GM21360 (cell line): Measurements from ENCODE around the gene FAM20A.

Experiments
- ATAC-seq: cut with Tn5 transposase; IDR thresholded peaks from one replicate; pipeline ENCODE4 v1.9.1; 2021; ENCODE audit warnings: mild to moderate bottlenecking, moderate library complexity; ENCODE audit not compliant: unreplicated experiment

The FAM20A gene

GRCh38 chr17:68567581-68567980, 33.6 kb downstream of the FAM20A start:
- no peak for ATAC-seq

GRCh38 chr17:68567035-68567434, 34.1 kb downstream of the FAM20A start:
- ATAC-seq = no peak

DNA sequence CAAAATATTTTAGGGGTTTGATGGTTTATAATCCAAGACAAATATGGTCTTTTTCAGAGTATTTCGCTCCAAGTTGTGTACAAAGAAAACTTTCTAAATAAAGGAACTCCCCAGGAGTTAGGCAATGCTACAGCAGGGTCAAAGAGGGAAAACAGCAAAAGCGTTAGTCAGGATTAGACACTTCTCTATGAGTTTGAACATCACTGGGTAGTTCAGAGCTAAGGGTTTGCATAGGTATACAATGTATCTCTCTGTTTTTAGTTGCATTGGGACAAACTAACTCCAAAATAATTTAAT, 34.8 kb downstream of the FAM20A start:
- no peak for ATAC-seq

DNA sequence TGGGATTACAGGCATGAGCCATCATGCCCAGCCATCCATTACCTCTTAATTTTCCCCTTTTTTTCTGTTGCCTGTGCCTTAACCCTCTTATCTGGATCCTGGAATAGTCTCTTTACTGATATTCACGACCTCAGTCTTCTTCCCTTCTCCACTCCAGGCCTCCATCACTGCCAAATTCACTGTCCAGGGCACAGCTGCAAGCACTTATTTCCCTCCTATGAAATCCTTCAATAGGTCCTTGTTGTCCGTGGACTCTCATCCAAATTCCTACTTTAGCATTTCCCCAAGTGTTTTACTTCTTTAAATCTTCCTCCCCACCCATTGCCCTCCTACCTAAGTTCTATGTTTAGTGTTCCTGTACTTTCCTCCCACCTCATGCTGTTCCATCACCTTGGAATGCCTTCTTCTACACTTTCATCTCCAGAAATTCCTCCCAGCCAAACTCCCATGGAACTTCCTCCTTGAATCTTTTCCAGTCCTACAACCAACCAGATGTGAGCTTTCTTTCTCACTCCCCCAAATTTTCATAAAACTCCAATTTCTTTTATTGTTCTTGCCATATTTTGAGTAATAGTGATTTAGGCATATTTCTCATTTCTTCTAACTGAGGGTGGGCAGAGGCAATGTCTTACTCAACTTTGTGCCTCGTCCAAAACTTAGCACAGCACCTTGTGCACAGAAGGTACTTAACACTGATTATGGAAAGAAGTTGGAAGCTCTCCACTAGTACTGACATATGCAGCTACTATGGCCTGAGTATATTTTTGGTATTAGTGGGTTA, 35.3 kb downstream of the FAM20A start:
- no peak for ATAC-seq

DNA sequence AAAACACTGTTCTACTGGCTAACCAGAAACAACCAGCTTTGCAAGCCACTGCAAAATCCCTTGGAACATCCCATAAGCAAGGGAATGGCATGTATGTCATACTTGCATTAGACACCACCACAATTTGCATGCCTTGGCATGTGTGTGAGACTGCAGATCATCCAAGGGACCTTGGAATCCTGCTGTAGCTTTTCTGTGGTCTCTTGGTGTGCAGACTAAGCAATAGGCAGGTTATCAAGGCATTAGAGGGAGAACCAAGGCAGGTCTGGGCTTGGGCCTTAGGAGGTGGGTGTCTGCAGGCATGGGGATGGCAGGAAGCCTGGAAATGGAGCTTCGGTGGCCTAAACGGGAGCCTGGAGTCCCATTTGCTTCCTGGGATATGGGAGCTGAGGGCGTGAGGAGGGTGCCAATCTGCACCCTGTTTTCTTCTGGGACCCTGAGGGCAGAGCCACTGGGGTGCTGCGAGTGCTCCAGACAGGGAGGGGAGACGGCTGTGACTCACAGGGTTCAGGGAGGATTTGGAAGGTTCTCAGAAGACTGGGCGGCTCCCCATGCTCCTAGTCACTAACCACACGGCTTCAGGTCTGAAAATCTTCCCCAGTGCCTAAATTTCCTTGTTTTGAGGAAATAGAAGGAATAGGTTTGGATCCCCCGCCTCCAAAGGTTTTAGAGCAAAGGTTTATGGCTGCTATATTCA, 36.6 kb downstream of the FAM20A start:
- no peak for ATAC-seq

- no peak for ATAC-seq
Observed at GRCh38 chr17:68562736-68563135, 38.4 kb downstream of the FAM20A start.

- ATAC-seq = no peak
Observed at GRCh38 chr17:68560966-68561720, 40.0 kb downstream of the FAM20A start.

DNA sequence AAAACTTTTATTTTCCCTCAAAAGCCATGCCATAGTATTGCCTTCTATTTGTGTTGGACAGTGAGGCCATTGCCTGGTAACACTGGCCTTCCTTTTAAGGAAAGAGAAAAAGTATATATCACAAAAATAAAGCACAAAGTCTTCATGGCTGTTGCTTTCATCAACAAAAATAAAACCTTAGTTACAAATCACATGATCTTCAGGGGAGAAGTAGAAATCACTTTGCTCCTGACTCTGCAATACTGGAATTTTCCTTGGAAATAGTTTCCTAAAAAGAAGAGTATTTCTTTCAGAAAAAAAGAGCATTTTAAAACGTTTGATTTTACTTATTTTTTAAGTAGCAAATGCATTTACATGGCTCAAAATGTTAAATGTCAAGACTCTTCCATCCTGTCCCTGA, 41.9 kb downstream of the FAM20A start:
- no peak for ATAC-seq

- no peak for ATAC-seq
Observed at GRCh38 chr17:68556551-68556950, 44.6 kb downstream of the FAM20A start.

DNA sequence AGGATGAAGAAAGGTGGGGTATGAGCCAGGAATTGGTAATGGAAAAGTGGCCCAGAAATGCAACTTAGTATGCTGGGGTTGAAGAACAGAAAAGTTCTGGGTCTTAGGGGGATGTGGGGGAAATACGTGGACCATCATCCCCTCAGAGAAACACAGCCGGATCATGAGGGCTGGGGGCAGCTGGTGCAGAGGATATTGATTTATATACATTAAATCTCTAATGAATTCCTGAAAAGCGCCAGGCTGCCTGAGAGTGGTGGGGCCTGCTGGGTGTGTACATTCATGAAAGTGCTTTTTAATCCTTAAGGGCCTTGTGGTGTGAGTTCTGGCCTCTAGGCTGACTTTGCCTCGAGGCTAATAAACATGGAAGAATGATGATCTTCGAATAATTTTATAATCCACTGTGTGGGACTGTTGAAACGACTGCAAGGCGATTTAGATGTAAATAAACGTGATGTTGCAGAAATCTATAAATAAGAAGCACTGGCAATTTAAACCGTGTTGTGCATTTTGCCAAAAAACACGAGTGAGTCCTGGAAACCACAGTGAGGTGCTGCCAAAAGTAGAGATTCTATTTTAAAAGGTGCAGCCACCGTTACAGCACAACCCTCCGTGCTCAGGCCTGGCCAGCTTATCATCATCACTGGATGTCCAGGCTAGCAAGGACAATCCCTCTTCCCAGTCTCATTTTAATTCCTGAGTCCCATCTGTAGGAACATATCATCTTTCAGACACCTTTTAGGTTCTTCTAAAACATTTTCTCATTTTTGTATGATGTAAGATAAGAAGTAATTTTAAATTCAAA, 56.9 kb downstream of the FAM20A start:
- no peak for ATAC-seq

- no peak for ATAC-seq
Observed at GRCh38 chr17:68542698-68543463, 58.3 kb downstream of the FAM20A start.

- no peak for ATAC-seq
Observed at GRCh38 chr17:68541816-68542215, 59.4 kb downstream of the FAM20A start.

DNA sequence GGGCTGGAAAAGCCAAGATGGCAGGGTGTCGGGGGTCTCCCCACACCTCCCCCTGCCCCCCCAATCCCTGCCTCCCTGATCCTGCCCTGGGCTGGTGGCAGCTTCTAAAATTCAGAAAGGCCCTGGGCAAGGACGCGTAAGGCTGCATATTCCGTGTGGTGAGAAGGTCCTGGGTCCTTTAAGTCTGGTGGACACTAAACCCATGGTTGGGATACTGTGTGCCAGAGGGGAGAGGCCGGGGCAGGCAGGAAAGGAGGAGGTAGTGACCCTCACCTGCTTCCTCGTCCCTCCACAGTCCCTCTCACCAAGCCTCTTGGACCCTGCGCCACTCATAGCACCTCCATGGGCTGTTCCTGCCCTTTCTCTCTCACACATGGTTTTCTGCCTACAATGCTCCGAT, 60.2 kb downstream of the FAM20A start:
- ATAC-seq = no peak

- ATAC-seq = no peak
Observed at GRCh38 chr17:68539548-68540467, 61.4 kb downstream of the FAM20A start.

- ATAC-seq = no peak
Observed at GRCh38 chr17:68535922-68536321, 65.2 kb downstream of the FAM20A start.

DNA sequence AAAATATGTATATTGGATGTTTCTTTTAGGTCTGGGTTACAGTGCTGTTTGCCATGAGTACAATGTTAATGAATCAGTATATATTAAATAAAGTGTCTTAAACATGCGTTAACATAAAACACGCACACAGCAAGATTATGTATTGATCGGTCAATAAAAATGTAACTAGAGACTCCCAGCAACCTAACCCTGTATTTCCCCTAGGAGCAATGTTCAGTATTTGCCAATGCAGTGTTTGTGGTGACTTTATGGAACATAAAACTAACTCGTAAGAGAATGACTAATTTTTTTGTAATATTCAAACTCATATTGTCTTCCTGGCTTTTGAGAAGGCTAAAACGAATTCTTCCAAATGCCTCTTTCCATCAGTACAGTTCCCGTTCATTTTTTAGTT, 66.5 kb downstream of the FAM20A start:
- ATAC-seq = no peak

- no peak for ATAC-seq
Observed at GRCh38 chr17:68533887-68534694, 67.1 kb downstream of the FAM20A start.

DNA sequence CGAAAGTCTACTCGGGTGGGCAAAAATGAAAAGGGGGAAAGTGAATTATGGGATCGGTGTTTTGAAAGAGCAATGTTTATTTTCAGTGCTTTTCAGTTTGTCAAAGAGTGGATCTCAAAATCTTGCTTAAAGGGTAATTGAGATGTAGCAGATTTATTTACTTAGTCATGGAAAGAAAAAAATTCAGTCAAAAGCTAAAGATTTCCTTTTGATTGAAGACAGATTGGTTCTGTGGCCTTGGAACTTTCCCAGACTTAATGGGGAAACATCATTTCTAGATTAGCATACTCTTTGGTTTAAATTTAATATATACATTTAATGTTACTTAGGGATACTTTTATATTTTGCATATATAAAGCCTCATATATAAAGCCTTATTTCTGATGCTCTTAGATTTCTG, 68.3 kb downstream of the FAM20A start:
- no peak for ATAC-seq

DNA sequence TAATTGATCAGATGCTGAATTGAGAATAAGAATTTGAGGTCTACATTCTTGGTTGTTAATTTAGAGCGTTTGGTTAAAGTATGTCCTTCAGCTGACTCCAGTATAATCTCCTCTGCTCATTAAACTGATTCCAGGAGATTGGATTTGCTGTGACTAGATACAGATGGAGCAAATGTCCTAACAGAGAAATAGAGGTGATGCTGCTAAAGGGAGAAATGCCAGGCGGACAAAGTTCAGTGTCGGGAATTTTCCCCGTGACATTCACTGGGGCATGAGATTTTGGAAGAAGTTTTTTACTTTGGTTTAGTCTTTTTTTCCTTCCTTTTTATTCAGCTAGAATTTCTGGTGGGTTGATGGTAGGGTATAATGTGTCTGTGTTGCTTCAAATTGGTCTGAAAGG, 69.9 kb downstream of the FAM20A start:
- no peak for ATAC-seq
